ENCODE data around the gene ZNF385B.

GRCh38 chr2:179614121-179614520 is 247.3 kb downstream of the ZNF385B start:
- TF ChIP-seq POLR2AphosphoS5 (IDR thresholded peaks at IDR 0.05; ENCODE audit: low read depth, low read length) (no peak), TAF1 (IDR thresholded peaks at IDR 0.05; ENCODE audit: borderline replicate concordance, insufficient read depth, low read length) (no peak), SIN3A (IDR thresholded peaks at IDR 0.05; ENCODE audit: borderline replicate concordance, insufficient read depth, low read length) (no peak), FOXP2 (optimal IDR thresholded peaks at IDR 0.05; ENCODE audit: borderline replicate concordance, extremely low read depth, extremely low read length, insufficient read depth) (no peak)
